ENCODE measurements around the gene KIF4B. TPM values are rescaled to one million over a fixed set of nuclear protein-coding genes. Genes with fewer than 3 reads are reported as not detected.
"Not testable (repeated sequence)": the region's sequence is repeated elsewhere in the genome, so short reads cannot be mapped to it uniquely, and the experiment has no call there.

Gene KIF4B
- total and polyA plus RNA-seq, 2 of the 13 experiments (the other 11 are each of a cell fraction or from before 2014, with no cell fraction given), result 0.04 TPM; not detected in 1

GRCh38 chr5:155004138-155004744, 9.3 kb upstream of the KIF4B start (continued):
- TF ChIP-seq, protein P1, sequence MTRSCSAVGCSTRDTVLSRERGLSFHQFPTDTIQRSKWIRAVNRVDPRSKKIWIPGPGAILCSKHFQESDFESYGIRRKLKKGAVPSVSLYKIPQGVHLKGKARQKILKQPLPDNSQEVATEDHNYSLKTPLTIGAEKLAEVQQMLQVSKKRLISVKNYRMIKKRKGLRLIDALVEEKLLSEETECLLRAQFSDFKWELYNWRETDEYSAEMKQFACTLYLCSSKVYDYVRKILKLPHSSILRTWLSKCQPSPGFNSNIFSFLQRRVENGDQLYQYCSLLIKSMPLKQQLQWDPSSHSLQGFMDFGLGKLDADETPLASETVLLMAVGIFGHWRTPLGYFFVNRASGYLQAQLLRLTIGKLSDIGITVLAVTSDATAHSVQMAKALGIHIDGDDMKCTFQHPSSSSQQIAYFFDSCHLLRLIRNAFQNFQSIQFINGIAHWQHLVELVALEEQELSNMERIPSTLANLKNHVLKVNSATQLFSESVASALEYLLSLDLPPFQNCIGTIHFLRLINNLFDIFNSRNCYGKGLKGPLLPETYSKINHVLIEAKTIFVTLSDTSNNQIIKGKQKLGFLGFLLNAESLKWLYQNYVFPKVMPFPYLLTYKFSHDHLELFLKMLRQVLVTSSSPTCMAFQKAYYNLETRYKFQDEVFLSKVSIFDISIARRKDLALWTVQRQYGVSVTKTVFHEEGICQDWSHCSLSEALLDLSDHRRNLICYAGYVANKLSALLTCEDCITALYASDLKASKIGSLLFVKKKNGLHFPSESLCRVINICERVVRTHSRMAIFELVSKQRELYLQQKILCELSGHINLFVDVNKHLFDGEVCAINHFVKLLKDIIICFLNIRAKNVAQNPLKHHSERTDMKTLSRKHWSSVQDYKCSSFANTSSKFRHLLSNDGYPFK (CRISPR knock-in tag; IDR thresholded peaks at IDR 0.05; ENCODE audit: borderline replicate concordance), result no peak
- no peak for TF ChIP-seq ZSCAN5A (CRISPR knock-in tag; IDR thresholded peaks at IDR 0.05; ENCODE audit: borderline replicate concordance)
- TF ChIP-seq NR2F2 (IDR thresholded peaks at IDR 0.05; ENCODE audit: borderline replicate concordance, low read depth), result no peak
- no peak for TF ChIP-seq ZNF616 (CRISPR knock-in tag; IDR thresholded peaks at IDR 0.05; ENCODE audit: low read depth)

GRCh38 chr5:155006265-155006664, 7.3 kb upstream of the KIF4B start:
- H3K4me3 ChIP-seq (replicated peaks in 1 of 3; ENCODE audit: insufficient read depth in 1 of 3, low read depth in 2 of 3, low read length in 3 of 3); ATAC-seq; BruUV-seq (replicated peaks); H3K9me3 ChIP-seq (ENCODE audit: low read length); CTCF ChIA-PET (ENCODE audit: low intra/inter-chr PET ratio, low total read pairs); FAIRE-seq; H3K27me3 ChIP-seq (ENCODE audit: control insufficient read depth in 1 of 2, insufficient read depth in 2 of 2, low read length in 2 of 2); H3K79me2 ChIP-seq (ENCODE audit: insufficient read depth, low read length); H4K20me1 ChIP-seq (ENCODE audit: insufficient read depth, low read length); H3K4me2 ChIP-seq (ENCODE audit: low read depth, low read length); H2AFZ ChIP-seq (ENCODE audit: low read length); H3K27ac ChIP-seq (ENCODE audit: extremely low read length, insufficient read depth, low read length); DNase-seq (ENCODE audit: low spot score); H3K36me3 ChIP-seq (replicated peaks in 1 of 2; ENCODE audit: control insufficient read depth in 1 of 2, insufficient read depth in 2 of 2, low read length in 2 of 2); H3K9ac ChIP-seq (ENCODE audit: insufficient read depth, low read depth, low read length); POLR2A ChIA-PET: not testable (repeated sequence)
- intact Hi-C loops (cut with micrococcal nuclease; ENCODE audit: unreplicated experiment), result loop anchor here (5.0 to 10.0 kb wide), 2 partner anchors 69 to 361 kb away; partner anchors contain the start of gene GEMIN5
- H3K4me1 ChIP-seq (ENCODE audit: insufficient read depth, low read length), result peaks cover 33% of the 10 kb centered on the region
- 0% methylated on average over 1 of the region's 1 CpG for WGBS (ENCODE audit: low lambda C conversion rate)
- in situ Hi-C loops (cut with HindIII; ENCODE audit: extremely low pct_ligation_motif_present, low pct_unique_long_range_greater_than_20kb), result loop anchor here (10.0 kb wide), 1 partner anchor 361 kb away; no protein-coding TSS in a partner anchor

Data from HepG2 (cell line).